ENCODE data around the gene KLHL42. TPM values are rescaled to one million over a fixed set of nuclear protein-coding genes. Genes with fewer than 3 reads are reported as not detected.

KLHL42 gene
- total RNA-seq, 4 donors from 2014 or later = 14.6 to 24.0 (median 21.5) TPM

- ATAC-seq (ENCODE audit: low FRiP score) (no peak), DNase-seq (ENCODE audit: low spot score) (no peak)
- TF ChIP-seq CTCF (IDR thresholded peaks at IDR 0.05) = no peak
Measured at GRCh38 chr12:27814851-27815591, 35.0 kb downstream of the KLHL42 start.

DNA sequence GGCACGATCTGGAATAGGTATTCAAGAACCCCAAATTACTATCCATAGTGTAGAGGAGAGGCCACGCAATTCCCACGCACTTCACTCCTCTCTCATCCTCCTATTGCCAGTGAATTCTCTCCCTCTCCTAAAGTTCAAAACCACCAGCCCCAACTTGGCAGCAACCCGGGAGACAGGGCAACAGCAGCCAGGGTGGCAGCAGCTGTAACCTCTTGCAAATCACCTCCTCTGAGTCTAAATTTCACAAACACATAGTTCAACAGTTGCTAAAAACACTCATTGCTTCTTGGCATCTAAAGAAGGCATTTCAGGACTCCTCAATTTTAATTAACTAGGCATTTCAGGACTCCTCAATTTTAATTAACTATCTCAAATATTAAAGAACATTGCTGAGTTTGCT lies 37.7 kb downstream of the KLHL42 start:
- DNase-seq (ENCODE audit: low spot score) = no peak
- TF ChIP-seq CTCF (IDR thresholded peaks at IDR 0.05) = no peak
- ATAC-seq (ENCODE audit: low FRiP score) = no peak

DNA sequence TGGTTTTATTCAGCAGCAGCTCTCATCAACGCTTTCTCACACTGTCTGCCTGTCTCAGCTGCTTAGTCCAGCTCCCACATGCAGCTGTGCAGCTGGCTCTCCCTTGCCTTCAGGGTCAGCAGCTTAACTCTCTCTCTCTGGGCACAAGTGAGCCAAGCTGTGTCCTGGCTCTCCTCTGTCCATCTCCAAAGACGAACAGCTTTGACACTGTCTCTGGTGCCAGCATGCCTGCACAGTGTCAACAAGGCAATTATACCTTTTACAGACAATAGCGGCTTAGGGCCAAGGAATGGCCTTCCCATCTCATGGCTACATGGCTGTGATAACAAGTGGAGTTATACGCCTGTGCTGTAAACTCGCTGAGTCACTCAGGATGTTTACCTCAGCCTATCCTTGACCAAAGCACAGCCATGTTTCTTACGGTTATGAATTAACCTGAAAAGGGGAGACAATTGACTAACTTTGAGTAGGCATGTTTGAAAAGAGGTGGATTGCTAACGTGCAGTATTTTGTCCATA lies 38.4 kb downstream of the KLHL42 start:
- ATAC-seq (ENCODE audit: low FRiP score) (no peak), DNase-seq (ENCODE audit: low spot score) (no peak)
- TF ChIP-seq CTCF (IDR thresholded peaks at IDR 0.05) = no peak

- DNase-seq (ENCODE audit: low spot score) (no peak), ATAC-seq (ENCODE audit: low FRiP score) (no peak)
- no peak for TF ChIP-seq CTCF (IDR thresholded peaks at IDR 0.05)
Measured at GRCh38 chr12:27820564-27820963, 40.5 kb downstream of the KLHL42 start.

- TF ChIP-seq CTCF (IDR thresholded peaks at IDR 0.05) = peak in 1 of 3 donors; percentile 53
- DNase-seq (ENCODE audit: low spot score) = no peak
- ATAC-seq (ENCODE audit: low FRiP score) = no peak
Measured at GRCh38 chr12:27821259-27821973, 41.4 kb downstream of the KLHL42 start.

DNA sequence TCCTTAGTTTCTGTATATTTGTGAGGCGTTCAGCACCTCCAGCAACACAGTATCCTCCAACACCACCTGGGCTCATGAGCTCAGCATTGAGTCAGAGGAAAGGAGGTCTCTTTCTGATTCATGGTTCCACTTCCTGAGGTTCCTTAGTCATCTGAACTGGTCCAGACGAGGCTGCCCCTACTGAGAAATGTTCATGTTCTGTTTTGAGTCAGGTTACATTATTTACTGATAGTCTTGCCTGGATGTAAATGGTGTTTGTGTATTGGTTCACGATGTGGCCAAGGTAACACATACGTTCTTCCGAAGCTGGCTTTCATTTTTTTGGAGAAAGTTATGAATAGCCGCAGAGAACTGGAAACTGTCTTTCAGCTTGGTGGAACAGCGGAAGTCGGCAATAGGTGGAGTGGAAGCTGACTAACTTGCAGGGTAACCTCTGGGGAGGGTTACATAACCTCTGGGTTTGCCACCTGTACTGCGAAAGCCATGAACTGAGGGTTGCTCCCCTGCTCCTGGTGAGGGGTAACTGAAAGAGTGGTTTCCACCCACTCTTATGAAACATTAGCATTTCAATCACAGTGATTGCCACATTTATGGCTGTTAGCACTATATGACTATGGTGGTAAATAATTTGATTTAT lies 42.2 kb downstream of the KLHL42 start:
- DNase-seq (ENCODE audit: low spot score) (no peak), ATAC-seq (ENCODE audit: low FRiP score) (no peak)
- no peak for TF ChIP-seq CTCF (IDR thresholded peaks at IDR 0.05)

All from omental fat pad (tissue), 4 donors.